GM12878 (cell line): ENCODE measurements around the gene FEV. TPM values are rescaled to one million over a fixed set of nuclear protein-coding genes. Genes with fewer than 3 reads are reported as not detected.

Source experiments
- ATAC-seq: fragments of 200-7000 bp; cut with Tn5 transposase; 3 replicates; pipeline ENCODE4 v1.9.1; 2020; ENCODE audit warnings: mild to moderate bottlenecking, moderate library complexity
- BruUV-seq: library from RNA; stranded (reverse); fragments of 400-500 nt; replicated peaks from 2 replicates; lab custom pipeline; 2021; lab: Mats Ljungman, UMichigan
- CTCF ChIA-PET: fragments of 300-600 bp; sonication (Branson Sonifier 250); formaldehyde crosslinking; extraction: SDS; loops from one replicate; lab custom pipeline; 2021; ENCODE audit warnings: inconsistent platforms; lab: Yijun Ruan, JAX
- POLR2A ChIA-PET: fragments of 350-600 bp; formaldehyde crosslinking; extraction: SDS; loops from one replicate; lab custom pipeline; 2021; ENCODE audit warnings: inconsistent platforms; lab: Charles Lee
- RAD21 ChIA-PET: fragments of 300-600 bp; sonication (Branson Sonifier 250); formaldehyde crosslinking; loops from one replicate; lab custom pipeline; 2023; ENCODE audit warnings: antibody characterized with exemption; ENCODE audit not compliant: unreplicated experiment; lab: Charles Lee
- SMC1A ChIA-PET: fragments of 300-600 bp; sonication (Branson Sonifier 250); formaldehyde crosslinking; loops from one replicate; lab custom pipeline; 2023; ENCODE audit not compliant: unreplicated experiment, uncharacterized antibody; lab: Charles Lee
- DNase-seq: peaks from one replicate; pipeline ENCODE4 v3.0.0-alpha.2; 2011; ENCODE audit warnings: low read depth, low spot score
- FAIRE-seq: peaks from 3 replicates; lab custom pipeline; 2011; peaks lifted over from hg19 to GRCh38; lab: Jason Lieb, UNC
- H2AFZ ChIP-seq: 2 replicates; pipeline ENCODE4 v1.6.0; 2011; ENCODE audit warnings: low read depth, low read length, control low read depth; ENCODE audit not compliant: control insufficient read depth
- H3K27ac ChIP-seq: 2 replicates; pipeline ENCODE4 v1.5.1; 2011; ENCODE audit warnings: control low read depth; ENCODE audit not compliant: control insufficient read depth, insufficient read depth
- H3K27me3 ChIP-seq, 2 experiments: replicated peaks in 1 of 2; 2 replicates each; pipeline versions ENCODE4 v1.6.0 to v1.6.1; 2011; ENCODE audit warnings: low read length in 1 of 2; ENCODE audit not compliant: control insufficient read depth in 2 of 2, insufficient read depth in 2 of 2
- H3K36me3 ChIP-seq, 2 experiments: 2 replicates each; pipeline ENCODE4 v1.5.1; 2011; ENCODE audit warnings: low read length in 1 of 2; ENCODE audit not compliant: control insufficient read depth in 2 of 2, insufficient read depth in 2 of 2
- H3K4me1 ChIP-seq: 2 replicates; pipeline ENCODE4 v1.6.1; 2011; ENCODE audit warnings: mild to moderate bottlenecking, low read length, moderate library complexity, mixed read lengths; ENCODE audit not compliant: control insufficient read depth, insufficient read depth
- H3K4me2 ChIP-seq: 2 replicates; pipeline ENCODE4 v1.6.0; 2011; ENCODE audit warnings: control low read depth; ENCODE audit not compliant: control insufficient read depth, insufficient read depth
- H3K4me3 ChIP-seq: fragments of 200-600 bp; sonication (generic); 2 replicates; pipeline ENCODE4 v1.5.1; 2016
- H3K79me2 ChIP-seq: 2 replicates; pipeline ENCODE4 v1.6.0; 2011; ENCODE audit warnings: low read length; ENCODE audit not compliant: control insufficient read depth, insufficient read depth
- H3K9ac ChIP-seq: 2 replicates; pipeline ENCODE4 v1.8.0; 2011; ENCODE audit warnings: low read length, control low read depth, mixed read lengths; ENCODE audit not compliant: control insufficient read depth, insufficient read depth
- H3K9me3 ChIP-seq: replicated peaks from 3 replicates; pipeline ENCODE4 v1.5.1; 2011; ENCODE audit warnings: mild to moderate bottlenecking, low read length; ENCODE audit not compliant: control insufficient read depth, insufficient read depth
- H4K20me1 ChIP-seq: 2 replicates; pipeline ENCODE4 v1.6.0; 2011; ENCODE audit not compliant: control insufficient read depth, insufficient read depth
- BACH1 ChIP-seq: fragments of 450-650 bp; IDR thresholded peaks from 2 replicates; pipeline ENCODE4 v1.6.1; 2017; ENCODE audit warnings: mild to moderate bottlenecking, borderline replicate concordance
- BCLAF1 ChIP-seq: fragments of 450-650 bp; IDR thresholded peaks from 2 replicates; pipeline ENCODE4 v1.6.1; 2017; ENCODE audit warnings: antibody characterized with exemption, mild to moderate bottlenecking, moderate library complexity
- CEBPB ChIP-seq, 2 experiments: fragments of 150-350 bp in 1 of 2; IDR thresholded peaks; 2 replicates each; pipeline ENCODE4 v1.6.1; 2012 to 2014; ENCODE audit warnings: low read depth in 2 of 2, low read length in 2 of 2, borderline replicate concordance in 1 of 2, inconsistent platforms in 1 of 2
- EGR1 ChIP-seq, 2 experiments: IDR thresholded peaks; 1 replicate in 1 of 2; 2 replicates in 1 of 2; pipeline ENCODE4 v1.6.1; 2011 to 2012; ENCODE audit warnings: low read depth in 2 of 2, low read length in 2 of 2, borderline replicate concordance in 1 of 2, mild to moderate bottlenecking in 1 of 2, moderate library complexity in 1 of 2
- FOXM1 ChIP-seq: IDR thresholded peaks from 2 replicates; pipeline ENCODE4 v1.6.1; 2012; ENCODE audit warnings: low read depth, mild to moderate bottlenecking, inconsistent platforms, low read length, moderate library complexity
- LARP7 ChIP-seq: fragments of 450-650 bp; IDR thresholded peaks from 2 replicates; pipeline ENCODE4 v1.6.1; 2017; ENCODE audit warnings: mild to moderate bottlenecking
- MXI1 ChIP-seq: fragments of 150-350 bp; IDR thresholded peaks from 2 replicates; pipeline ENCODE4 v1.6.1; 2011; ENCODE audit warnings: low read depth, mild to moderate bottlenecking, inconsistent platforms, low read length, improper control_type of control experiment
- PML ChIP-seq: IDR thresholded peaks from 2 replicates; pipeline ENCODE4 v1.6.1; 2012; ENCODE audit warnings: low read length, inconsistent platforms
- RAD21 ChIP-seq: IDR thresholded peaks from 2 replicates; pipeline ENCODE4 v1.6.1; 2011; ENCODE audit warnings: mild to moderate bottlenecking, low read depth, low read length, moderate library complexity; ENCODE audit not compliant: insufficient read depth
- RAD51 ChIP-seq: fragments of 450-650 bp; IDR thresholded peaks from 2 replicates; pipeline ENCODE4 v1.6.1; 2016; ENCODE audit warnings: moderate library complexity, mild to moderate bottlenecking, inconsistent platforms
- RCOR1 ChIP-seq: conservative IDR thresholded peaks from 2 replicates; pipeline ENCODE4 v1.6.1; 2012; ENCODE audit warnings: low read depth, low read length, improper control_type of control experiment
- SMAD1 ChIP-seq: fragments of 450-650 bp; IDR thresholded peaks from 2 replicates; pipeline ENCODE4 v1.6.1; 2018; ENCODE audit warnings: mild to moderate bottlenecking, low read depth; ENCODE audit not compliant: partially characterized antibody
- TAF1 ChIP-seq: IDR thresholded peaks from 2 replicates; pipeline ENCODE4 v1.6.1; 2011; ENCODE audit warnings: mild to moderate bottlenecking, low read depth, low read length, borderline replicate concordance
- TARDBP ChIP-seq: IDR thresholded peaks from 2 replicates; pipeline ENCODE4 v1.6.1; 2016; ENCODE audit warnings: borderline replicate concordance
- TCF7 ChIP-seq: IDR thresholded peaks from 2 replicates; pipeline ENCODE4 v1.6.1; 2014; ENCODE audit warnings: antibody characterized with exemption, borderline replicate concordance
- WGBS: methylation state at CpG from one replicate; pipeline ENCODE4 v1.1.6; 2016; ENCODE audit warnings: low lambda C conversion rate; ENCODE audit not compliant: insufficient replicate concordance, insufficient coverage; ENCODE audit errors: missing lambda C conversion rate; 5-methylcytosine and 5-hydroxymethylcytosine counted together
- in situ Hi-C: fragments of 300-500 bp; cut with MboI; formaldehyde crosslinking; loops from 9 replicates; pipeline ENCODE4 v1.14.3; 2018; ENCODE audit warnings: mixed read lengths
- intact Hi-C: fragments of 100-400 bp; cut with micrococcal nuclease; formaldehyde crosslinking; loops from one replicate; pipeline ENCODE4 v1.14.2; 2022; ENCODE audit not compliant: unreplicated experiment
- polyA plus RNA-seq, 11 experiments: library from polyadenylated mRNA; depleted of rRNA in 4 of 11; unstranded in 6 of 11; stranded (reverse) in 5 of 11; fragments of >200 nt; fragmentation: Nextera tagmentation in 4 of 11; fragmentation: Illumina TruSeq in 1 of 11; extraction: Ambion mirVana in 4 of 11; extraction: Trizol in 1 of 11; gene quantifications; 1 replicate in 1 of 11; 2 replicates in 10 of 11; pipeline versions ENCODE4 v1.2.1 to v1.2.3, GENCODE V29; 2011 to 2016; ENCODE audit warnings: inconsistent platforms in 2 of 11, missing spikeins in 2 of 11, low read depth in 1 of 11
- total RNA-seq, 4 experiments: library from RNA; depleted of rRNA in 3 of 4; stranded (reverse); fragments of >200 nt in 3 of 4; fragmentation: Illumina TruSeq in 1 of 4; extraction: Trizol in 1 of 4; gene quantifications; 2 replicates each; pipeline versions ENCODE4 v1.2.1 to v1.2.3, GENCODE V29; 2013 to 2021
- TF ChIP-seq, protein P1 (sequence below): IDR thresholded peaks from 2 replicates; pipeline ENCODE4 v1.6.1; 2011; ENCODE audit warnings: mild to moderate bottlenecking, low read depth, low read length, moderate library complexity; ENCODE audit not compliant: insufficient replicate concordance
- TF ChIP-seq, protein P2 (sequence below): IDR thresholded peaks from 2 replicates; pipeline ENCODE4 v1.6.1; 2012; ENCODE audit warnings: low read depth, low read length, improper control_type of control experiment

The FEV gene
- total and polyA plus RNA-seq, 10 of the 15 experiments (the other 5 are each of a cell fraction or from before 2014, with no cell fraction given) = not detected

DNA sequence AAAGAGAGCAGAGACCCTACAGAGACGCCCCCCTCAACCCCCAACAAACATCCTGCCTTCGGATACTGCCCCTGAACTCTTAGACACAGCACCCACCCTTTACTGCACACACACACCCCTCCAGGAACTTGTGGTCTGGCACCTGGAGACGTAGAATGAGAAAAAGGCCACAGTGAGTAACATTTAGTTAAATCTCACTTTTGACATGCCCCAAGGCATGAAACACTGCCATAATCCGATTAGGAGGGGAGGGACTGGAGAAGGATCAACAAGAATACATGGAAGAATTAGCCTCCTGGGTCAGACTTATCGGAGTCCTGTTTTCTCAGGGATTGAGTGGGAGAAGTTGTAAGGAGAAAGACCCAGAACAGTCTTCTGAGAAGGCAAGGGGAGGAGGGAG, 21.4 kb downstream of the FEV start:
- H3K9me3 ChIP-seq = no peaks in the 10 kb centered on the region
- H3K79me2 ChIP-seq = no peaks in the 10 kb centered on the region
- ChIA-PET SMC1A (no interaction called here), RAD21 (no interaction called here), CTCF (no interaction called here), POLR2A (no interaction called here)
- H3K27me3 ChIP-seq = peaks cover 12 to 13% of the 10 kb centered on the region in 2 experiments; a peak in 3 of 4 replicates
- no peak for FAIRE-seq
- H4K20me1 ChIP-seq = no peaks in the 10 kb centered on the region
- ATAC-seq = no peak
- no peak overlapping the region for H3K4me2 ChIP-seq
- no peaks in the 10 kb centered on the region for H3K4me1 ChIP-seq
- H3K36me3 ChIP-seq = no peaks in the 10 kb centered on the region
- no peak for DNase-seq
- no peak overlapping the region for H2AFZ ChIP-seq
- 8% methylated on average over 5 of the region's 5 CpGs for WGBS
- H3K4me3 ChIP-seq = no peak overlapping the region
- no peak overlapping the region for H3K27ac ChIP-seq
- BruUV-seq = no TSS peak
- H3K9ac ChIP-seq = no peak overlapping the region
- TF ChIP-seq BACH1 = no peak
- no peak for TF ChIP-seq BCLAF1
- TF ChIP-seq, protein P1, sequence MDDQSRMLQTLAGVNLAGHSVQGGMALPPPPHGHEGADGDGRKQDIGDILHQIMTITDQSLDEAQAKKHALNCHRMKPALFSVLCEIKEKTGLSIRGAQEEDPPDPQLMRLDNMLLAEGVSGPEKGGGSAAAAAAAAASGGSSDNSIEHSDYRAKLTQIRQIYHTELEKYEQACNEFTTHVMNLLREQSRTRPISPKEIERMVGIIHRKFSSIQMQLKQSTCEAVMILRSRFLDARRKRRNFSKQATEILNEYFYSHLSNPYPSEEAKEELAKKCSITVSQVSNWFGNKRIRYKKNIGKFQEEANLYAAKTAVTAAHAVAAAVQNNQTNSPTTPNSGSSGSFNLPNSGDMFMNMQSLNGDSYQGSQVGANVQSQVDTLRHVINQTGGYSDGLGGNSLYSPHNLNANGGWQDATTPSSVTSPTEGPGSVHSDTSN = no peak
- TF ChIP-seq LARP7 = no peak
- TF ChIP-seq TARDBP = no peak
- TF ChIP-seq CEBPB (IDR thresholded peaks at IDR 0.05; ENCODE audit: borderline replicate concordance in 1 of 2, low read depth in 2 of 2, low read length in 2 of 2) = no peak
- no peak for TF ChIP-seq TCF7
- TF ChIP-seq EGR1 (IDR thresholded peaks at IDR 0.05; ENCODE audit: borderline replicate concordance in 1 of 2, low read depth in 2 of 2, low read length in 2 of 2) = no peak
- TF ChIP-seq RCOR1 = no peak
- TF ChIP-seq, protein P2, sequence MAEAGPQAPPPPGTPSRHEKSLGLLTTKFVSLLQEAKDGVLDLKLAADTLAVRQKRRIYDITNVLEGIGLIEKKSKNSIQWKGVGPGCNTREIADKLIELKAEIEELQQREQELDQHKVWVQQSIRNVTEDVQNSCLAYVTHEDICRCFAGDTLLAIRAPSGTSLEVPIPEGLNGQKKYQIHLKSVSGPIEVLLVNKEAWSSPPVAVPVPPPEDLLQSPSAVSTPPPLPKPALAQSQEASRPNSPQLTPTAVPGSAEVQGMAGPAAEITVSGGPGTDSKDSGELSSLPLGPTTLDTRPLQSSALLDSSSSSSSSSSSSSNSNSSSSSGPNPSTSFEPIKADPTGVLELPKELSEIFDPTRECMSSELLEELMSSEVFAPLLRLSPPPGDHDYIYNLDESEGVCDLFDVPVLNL = no peak
- no peak for TF ChIP-seq MXI1
- no peak for TF ChIP-seq RAD51
- no peak for TF ChIP-seq RAD21
- TF ChIP-seq FOXM1 = no peak
- no peak for TF ChIP-seq PML
- no peak for TF ChIP-seq TAF1
- TF ChIP-seq SMAD1 = no peak
- in situ Hi-C loops = no loop called here
- intact Hi-C loops = no loop called here
